ENCODE data around the gene CEACAM18.
"Not testable (repeated sequence)": the region's sequence is repeated elsewhere in the genome, so short reads cannot be mapped to it uniquely, and the experiment has no call there.

The CEACAM18 gene

DNA sequence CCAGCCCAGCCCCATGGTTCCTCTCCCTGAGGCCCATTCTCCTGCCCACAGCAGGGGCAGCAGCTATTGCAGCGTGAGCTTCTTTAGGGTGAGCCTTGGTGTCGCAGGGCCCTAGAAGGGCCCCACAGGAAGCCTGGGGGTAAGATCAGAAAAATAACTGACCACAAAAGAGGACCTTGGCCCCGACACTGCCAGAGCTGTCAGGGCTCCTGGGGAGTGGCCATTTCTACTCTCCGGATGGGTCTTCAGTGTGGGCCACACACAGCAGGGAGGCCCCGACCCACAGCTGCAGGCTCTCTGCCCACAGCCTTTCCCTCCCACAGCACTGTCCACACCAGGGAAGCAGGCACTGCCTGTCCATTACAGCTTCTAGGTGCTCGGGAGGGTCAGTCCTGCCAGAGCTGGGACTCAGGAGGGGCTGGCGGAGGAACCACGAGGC, 16.6 kb upstream of the CEACAM18 start:
- no peak for DNase-seq (ENCODE audit: low read depth in 2 of 2)

DNA sequence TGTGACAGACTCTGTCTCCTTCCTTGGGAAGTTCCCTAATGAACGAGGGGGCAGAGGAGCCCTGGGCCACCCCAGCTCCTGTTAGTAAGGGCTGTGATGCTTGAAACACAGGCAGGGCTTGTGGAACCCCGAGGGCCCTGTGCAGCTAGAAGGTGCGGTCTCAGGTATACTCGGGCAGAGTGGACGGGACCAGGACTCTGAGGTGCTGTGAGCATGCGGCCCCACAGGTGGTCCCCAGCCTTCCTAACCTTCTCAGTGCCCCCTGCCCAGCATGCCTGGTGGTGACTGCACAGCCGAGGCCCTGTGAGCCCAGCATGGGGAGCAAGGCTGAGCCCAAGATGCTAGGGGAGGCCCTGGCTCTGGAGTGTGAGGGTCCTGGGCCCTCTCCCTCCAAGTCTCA, 16.1 kb upstream of the CEACAM18 start:
- no peak for DNase-seq (ENCODE audit: low read depth in 2 of 2)

DNA sequence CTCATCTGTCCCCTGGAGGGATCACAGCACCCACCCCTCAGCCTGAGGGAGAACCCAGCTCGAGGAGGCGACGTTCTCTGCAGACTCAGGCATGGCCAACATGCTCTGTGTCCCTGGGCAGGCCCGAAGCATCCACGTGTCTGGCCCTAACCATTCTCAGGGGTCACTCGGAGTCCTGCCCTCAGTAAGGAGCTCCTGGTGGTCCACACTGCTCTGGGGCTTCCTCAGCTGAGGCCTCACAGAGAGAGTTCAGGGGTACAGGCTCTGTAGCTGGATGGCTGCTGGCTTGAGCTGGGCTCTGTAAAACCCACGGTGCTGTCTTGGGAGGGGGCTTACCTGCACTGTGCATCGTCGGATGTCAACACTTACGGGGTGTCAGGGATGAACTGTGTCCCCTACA, 15.7 kb upstream of the CEACAM18 start:
- DNase-seq (ENCODE audit: low read depth in 2 of 2), result no peak

DNA sequence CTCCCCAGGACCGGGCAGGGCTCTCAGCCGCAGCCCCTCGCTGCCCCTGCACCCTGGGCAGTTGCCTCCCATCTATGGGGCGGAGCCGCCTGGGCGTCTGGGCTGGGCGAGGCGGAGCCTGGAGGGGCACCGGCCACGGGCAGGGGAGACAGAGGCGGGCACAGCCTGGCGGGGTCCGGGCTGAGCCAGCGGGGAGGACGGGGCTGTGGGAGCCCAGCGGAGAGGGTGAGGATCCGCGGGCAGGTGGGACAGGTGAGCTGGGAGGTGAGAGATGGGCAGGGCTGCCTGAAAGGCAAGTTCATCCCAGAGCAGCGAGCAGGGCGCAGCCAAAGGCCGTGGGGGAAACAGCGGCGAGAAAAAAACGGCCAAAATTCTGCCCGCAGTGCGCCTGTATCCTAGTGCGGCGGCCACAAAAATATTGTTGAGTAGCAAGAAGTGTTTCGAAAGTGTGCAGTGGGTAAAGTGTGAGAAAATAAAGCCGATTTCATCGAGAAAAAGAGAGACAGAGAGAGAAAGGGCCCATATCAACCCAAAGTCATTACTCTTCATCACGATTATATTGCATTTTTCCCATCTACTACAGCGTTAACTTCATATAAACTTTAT, 14.3 kb upstream of the CEACAM18 start:
- not testable (repeated sequence) for DNase-seq (ENCODE audit: low read depth in 2 of 2)

DNA sequence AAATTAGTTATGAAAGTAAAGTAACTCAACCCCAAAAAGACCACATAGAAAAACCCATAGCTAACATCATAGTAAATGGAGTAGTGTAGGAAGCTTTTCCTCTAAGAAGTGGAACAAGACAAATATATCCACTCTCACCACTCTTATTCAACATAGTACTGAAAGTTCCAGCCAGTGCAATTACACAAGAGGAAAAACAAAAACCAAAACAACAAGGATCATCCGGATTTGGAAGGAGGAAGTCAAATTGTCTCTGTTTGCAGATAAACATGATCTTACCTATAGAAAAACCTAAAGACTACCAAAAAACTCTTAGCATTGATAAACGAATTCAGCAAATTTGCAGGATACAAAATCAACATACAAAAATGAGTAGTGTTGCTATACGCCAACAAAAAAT, 11.6 kb upstream of the CEACAM18 start:
- no peak for DNase-seq (ENCODE audit: low read depth in 2 of 2)

DNA sequence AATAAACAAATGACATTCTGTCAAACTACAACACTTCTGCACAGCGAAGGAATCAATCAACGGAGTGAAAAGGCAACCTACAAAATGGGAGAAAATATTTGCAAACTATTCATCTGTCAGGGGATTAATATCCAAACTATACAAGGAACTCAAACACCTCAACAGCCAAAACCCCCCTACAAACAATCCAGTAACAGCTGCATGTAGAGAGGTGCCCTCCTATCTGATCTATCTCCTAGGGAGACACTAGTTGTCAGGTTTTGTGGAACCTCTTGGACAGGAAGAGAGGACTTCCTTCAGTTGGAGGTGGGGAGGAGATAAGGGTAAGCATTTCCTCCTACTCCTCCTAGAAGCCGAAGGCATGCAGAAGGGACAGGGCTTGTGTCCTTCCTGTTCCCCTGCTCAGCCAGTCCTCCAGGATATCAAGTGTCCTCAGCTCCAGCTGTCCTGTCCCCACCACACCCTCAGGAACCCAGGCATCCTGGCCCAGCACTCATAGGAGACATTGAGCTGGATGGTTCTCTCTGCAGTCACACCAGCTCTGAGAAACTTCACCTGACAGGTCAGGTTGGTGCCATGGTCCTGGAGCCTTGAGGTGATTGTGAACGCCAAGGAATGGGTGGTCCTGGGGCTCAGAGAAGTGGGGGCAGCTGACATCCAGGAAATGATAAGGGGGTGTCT, 10.3 kb upstream of the CEACAM18 start:
- DNase-seq (ENCODE audit: low read depth in 2 of 2), result no peak

DNA sequence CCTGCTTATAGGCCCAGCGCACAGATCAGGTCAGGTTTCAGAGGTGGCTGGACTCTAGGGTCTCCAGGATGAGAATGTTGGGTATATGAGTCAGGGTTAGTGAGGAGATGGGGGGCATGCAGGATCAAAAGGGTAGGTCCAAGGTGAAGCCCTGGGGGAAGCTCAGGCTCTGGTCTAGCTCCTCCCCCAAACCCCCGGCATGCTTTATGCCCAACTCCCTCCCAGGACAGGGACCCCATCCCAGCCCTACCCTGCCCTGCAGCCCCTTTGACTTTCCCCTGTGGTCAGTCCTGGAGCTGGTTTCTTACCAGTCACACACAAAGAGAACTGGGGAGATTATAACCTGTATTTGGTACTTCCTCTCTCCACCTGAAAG, 9.8 kb upstream of the CEACAM18 start:
- no peak for DNase-seq (ENCODE audit: low read depth in 2 of 2)

DNA sequence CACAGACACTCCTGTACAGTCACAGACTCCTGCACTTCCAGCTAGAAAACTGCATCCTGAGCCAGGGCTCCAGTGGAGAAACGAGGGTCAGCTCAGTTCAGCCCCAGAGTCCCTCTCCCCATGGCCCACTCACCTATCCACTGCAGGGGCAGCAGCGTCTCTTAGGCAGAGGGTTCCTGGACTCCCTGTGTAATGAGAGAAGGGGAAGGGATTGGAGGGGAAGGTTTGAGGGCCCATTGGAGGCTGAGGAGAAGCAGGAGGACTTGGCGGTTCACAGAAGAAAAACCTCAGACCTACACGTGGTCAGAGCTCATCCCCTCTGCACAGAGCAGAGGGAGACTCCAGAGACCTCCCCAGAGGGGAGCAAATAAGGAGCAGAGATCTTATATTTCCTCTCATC, 9.2 kb upstream of the CEACAM18 start:
- no peak for DNase-seq (ENCODE audit: low read depth in 2 of 2)

DNA sequence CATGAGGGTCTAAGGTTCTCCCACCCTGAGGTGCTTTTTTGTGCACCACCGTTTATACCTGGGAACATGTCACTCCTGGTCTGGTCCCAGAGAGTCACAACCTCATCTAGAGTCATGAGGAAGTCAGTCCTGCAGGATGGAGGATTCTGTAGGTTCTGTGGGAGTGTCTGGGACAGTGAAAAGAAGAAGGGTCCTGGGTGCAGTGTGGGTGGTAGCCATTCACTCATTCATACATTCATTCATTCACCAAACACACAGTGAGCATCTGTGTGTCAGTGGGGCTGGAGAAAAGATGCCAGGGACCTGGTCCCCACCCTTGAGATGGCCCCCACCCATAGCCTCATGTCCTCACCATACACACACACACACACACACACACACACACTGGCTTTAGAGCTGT, 8.7 kb upstream of the CEACAM18 start:
- DNase-seq (ENCODE audit: low read depth in 2 of 2), result no peak

DNA sequence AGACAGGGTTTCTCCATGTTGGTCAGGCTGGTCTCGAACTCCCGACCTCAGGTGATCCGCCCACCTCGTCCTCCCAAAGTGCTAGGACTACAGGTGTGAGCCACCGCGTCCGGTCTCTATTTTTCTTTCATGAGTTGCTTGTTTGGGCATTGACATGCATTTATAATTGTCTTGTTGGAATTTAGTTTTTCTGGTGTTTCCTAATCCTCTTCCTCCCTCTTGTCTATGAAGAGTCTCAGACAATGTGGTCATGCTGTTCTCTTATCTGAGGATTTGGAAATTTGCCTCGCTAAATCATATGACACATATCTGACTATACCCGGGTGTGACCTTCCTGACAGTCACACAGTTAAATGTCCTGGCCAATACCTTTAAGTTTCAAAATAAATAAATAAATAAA, 7.4 kb upstream of the CEACAM18 start:
- DNase-seq (ENCODE audit: low read depth in 2 of 2), result no peak

DNA sequence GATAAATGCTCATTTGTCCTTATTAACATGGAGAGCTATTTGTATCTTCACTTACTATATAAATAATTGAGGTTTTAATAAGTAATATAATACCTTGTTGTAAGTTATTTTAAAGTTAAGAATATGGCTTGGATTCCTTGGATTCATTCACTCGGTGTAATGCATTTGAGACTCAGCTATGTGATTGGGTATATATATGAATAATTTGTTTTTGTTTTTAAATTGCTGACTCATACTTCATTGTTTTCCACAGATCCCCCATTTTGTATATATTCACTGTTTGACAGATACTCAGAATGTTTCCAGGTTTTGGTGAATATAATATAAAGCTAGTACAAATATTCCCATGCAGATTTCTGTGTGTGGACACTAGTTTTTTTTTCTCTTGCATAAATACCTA, 6.8 kb upstream of the CEACAM18 start:
- DNase-seq (ENCODE audit: low read depth in 2 of 2), result no peak

DNA sequence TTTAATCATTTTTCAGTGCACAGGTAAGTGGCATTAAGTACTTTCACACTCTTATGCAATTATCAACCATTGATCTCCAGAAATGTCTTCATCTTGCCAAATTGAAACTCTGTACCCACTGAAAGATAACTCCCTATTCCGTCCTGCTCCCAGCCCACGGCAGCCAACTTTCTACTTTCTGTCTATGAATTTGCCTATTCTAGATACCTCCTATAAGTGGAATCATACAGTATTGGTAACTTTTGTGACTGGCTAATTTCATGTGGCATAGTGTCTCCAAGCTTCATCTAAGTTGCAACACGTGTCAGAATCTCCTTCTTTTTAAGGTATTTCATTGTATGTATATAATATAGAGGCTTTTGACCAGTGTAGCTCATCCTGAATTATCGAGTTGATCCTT, 5.7 kb upstream of the CEACAM18 start:
- no peak for DNase-seq (ENCODE audit: low read depth in 2 of 2)

DNA sequence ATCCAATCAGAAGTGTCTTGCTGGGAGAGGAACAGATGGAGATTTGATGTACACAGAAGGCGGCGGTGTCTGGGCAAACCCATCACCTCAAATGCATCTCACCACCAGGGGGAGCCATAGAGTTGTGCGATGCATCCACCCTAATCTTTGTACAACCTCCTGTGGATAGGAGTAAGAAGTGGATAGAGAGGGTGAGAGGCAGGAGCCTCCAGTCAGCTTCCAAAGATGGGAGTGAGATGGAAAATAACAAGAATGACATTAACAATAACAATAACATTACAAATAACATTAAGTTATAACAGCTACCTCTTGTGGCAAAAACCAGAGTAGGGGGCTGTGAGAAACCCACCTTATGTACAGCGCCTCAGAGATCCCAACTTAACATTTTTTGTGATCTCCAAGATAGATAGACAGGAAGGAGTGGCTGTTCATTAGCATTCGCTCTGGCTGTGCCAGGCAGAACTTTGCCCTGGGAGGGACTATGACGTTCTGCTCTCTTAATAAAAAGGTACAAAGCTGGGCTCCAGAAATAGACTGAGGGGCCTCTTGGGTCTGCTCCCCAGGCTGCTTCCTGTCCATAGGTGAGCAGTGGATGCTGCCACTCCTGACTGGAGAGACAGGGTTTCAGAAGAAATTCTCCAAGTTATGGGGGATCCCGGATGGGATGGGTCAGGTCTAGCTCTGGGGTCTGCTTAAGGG, 5.2 kb upstream of the CEACAM18 start:
- peak; percentile 77 to 85 for DNase-seq (ENCODE audit: low read depth in 2 of 2)

DNA sequence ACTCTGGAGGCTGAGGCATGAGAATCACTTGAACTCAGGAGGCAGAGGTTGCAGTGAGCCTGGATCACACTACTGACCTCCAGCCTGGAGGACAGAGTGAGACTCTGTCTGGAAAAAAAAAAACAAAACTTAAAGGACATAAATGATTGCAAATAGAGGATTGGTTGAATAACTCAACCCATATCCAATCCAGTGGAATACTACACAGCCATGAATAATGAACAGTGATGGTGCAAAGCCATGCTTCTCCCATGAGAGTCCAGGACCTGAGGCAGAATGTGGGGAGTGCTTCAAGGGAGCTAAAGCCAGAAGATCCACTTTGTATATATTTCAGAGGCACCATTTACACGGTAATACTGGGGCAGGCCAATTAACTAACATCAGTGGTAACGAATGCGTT, 2.2 kb upstream of the CEACAM18 start:
- DNase-seq (ENCODE audit: low read depth in 2 of 2), result no peak

DNA sequence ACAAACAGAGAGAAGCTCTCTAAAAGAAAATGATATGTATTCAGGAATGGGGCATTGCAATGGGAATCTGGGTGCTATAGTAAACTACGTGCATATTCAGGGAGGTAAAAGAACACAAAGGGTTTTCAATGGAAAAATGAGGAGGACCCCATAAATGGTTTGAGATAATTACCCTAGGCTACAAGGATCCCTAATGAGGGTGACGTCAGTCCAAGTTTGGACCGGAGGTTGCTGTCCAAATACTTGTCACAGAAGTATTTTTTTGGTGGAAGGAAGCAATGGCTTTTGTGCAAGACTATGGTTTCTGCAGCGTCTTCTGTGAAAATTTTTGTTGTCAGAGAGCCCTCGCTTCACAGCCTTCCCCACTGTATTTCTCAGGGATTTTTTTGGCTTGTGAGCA, 995 bp upstream of the CEACAM18 start:
- DNase-seq (ENCODE audit: low read depth in 2 of 2), result no peak

DNA sequence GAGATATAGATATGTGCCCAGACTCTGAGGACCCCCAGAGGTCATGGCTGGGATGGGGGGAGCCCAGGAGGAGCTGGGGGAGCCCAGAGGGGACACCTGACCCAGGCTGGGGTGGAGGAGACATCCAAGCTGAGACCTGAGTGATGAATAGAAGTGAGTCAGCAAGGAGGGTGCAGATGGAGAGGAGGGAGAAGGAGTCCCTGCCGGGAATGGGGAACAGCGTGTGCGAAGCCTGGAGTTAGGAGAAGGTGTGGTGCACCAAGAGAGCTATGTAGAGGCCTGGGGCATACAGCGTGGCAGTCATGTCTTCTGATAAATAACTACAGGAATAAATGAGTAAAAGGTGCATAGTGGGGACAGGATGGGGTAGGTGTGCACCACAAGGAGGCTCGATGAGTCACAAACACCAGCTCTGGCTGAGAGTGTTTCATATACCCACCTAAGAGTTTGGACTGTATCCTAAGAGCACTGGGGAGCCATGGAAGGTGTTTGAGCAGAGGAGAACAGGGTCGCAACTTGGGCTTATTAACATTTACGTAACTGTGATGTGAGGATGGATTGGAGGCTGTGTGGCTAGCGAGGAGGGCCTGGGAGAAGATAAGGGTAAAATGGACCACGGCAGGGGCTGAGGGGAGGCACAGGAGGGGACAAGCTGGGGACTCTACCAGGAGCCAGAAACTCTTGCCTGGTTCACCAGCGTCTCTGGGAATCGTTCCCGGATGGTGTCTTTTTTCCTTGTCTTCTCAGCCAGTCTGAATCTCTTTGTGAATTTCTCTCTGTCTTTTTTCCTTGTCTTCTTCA, 1.4 kb downstream of the CEACAM18 start:
- no peak for DNase-seq (ENCODE audit: low read depth in 2 of 2)

DNA sequence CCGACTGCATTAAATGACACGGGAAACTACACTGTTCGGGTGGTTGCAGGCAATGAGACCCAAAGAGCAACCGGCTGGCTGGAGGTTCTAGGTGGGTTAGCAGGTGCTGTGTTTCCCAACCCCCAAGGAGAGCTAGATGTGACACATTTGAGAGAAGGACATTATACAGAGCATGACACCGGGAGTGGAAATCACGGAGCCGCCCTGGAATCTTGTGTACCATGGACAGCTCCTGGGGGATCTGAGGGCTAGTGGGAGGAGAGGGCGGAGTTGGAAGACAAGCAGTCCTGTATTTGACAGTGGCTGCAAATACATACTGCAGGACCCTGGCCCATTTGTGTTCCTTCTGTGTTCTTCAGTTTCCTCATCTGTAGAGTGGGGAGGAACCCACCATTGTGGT, 2.3 kb downstream of the CEACAM18 start:
- DNase-seq (ENCODE audit: low read depth in 2 of 2), result no peak

DNA sequence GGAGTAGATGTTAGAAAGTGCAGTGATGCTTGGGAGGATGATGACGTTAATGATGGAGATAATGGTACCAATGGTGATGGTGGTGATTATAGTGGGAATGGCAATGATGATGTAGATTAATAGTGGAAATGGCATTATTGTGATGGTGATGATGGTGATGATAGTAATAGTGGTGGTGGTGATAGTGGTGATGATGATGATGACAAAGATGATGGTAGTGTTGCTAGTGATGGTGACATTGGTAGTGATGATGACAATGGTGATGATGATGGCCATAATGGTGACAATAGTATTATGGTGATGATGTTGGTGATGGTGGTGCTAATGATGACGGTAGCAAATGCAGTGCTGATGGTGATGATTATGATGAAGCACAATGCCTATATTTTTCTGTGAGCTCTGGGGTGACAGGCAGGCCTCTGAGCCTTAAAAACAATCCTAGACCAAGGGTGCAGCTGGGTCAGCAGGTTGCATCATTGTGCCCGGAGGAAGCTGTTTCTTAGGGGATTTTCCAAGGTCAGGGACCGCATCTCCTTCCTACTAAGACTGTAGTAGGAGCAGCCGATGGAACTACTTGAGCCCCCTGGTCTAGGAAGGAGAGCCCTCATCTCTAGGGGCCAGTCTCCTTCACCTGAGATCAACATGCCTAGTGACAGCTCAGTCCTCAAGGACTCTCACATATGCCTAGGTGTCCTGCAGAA, 7.8 kb downstream of the CEACAM18 start:
- DNase-seq (ENCODE audit: low read depth in 2 of 2), result no peak

DNA sequence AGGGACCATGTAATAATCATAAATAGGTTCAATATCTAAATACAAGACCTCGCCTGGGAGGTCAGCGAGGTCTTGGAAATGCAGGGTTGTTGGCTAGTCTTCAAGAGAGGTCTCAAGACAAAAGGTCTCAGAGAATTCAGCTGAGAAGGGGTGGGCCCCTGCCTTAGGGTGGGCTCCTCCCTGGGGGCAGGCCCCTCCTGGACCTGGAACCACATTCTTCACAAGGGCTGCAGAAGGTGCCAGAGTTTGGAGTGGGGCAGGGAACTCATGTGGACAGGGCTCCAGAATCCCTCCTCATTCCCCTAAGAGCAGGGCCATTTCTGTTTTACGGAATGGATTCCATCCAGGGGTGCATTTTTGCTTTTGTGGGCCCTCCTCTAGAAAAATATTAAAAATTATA, 10.2 kb downstream of the CEACAM18 start:
- no peak for DNase-seq (ENCODE audit: low read depth in 2 of 2)

DNA sequence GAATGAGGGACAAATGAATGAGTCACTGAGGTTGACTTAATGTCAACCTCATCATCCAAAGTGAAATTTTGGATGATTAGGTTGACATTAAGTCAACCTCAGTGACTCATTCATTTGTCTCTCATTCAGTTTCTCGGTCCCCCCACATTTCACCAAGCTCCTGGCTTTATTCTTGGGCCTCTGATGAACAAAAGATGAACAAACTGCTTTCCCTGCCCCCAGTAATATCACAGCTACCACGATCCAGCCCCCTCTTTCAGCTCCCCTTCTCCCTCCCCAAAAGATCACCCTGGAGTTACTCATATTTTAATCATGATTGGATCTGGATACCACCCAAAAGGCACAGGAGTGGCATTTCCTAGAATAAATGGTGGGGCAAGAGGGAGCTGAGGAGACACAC, 10.8 kb downstream of the CEACAM18 start:
- DNase-seq (ENCODE audit: low read depth in 2 of 2), result no peak

DNA sequence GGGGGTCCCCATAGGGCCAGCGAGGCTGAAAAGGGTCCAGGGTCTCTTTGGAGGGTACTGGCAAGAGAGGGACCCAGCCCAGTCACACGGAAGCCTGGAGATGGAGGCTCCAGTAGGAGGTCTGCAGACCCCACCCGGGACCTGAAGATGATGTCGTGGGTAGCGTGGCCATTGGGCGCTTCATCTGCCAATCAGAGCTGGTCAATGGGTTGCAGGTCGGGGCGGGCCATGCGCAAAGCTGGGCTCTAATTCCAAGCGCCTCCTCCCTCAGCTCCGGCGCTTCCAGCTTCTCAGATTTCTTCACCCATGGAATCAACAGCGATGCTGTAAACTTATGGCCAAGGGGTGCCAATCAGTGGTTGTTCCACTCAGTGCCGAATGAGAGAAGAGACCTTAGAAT, 12.3 kb downstream of the CEACAM18 start:
- no peak for DNase-seq (ENCODE audit: low read depth in 2 of 2)

DNA sequence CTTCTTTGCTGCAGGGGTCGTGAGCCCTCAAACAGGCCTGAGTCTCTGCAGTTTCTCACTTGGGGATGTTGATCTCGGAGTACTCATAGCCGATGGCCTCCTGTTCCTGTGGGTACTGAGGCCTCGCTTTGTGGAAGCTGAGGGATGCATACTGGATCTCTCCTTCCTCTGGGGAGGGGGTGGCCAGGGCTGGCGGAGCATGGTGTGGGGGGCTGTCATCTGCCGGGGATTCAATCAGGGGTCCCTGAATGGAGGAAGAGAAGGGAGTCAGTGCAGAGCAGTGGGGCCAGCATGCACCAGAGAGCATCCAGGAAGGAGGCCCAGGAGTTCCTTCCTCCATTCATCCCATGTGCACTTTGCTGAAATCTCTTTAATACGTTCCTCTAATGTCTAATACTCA, 13.2 kb downstream of the CEACAM18 start:
- no peak for DNase-seq (ENCODE audit: low read depth in 2 of 2)

Data from stimulated activated CD8-positive, alpha-beta memory T cell treated with anti-CD3 and anti-CD28 coated beads, Interleukin-2, amount 100 ng/mL, for 48 hours (primary cell).